Stimulated activated CD4-positive, alpha-beta T cell treated with anti-CD3 and anti-CD28 coated beads, Interleukin-4, amount 100 ng/mL, for 48 hours (primary cell): ENCODE results near the gene MSMB.
"Not testable (repeated sequence)": the region's sequence is repeated elsewhere in the genome, so short reads cannot be mapped to it uniquely, and the experiment has no call there.

ENCODE experiments used
- DNase-seq, 2 donors: peaks; one replicate each; pipeline ENCODE4 v3.0.0-alpha.2; 2020; ENCODE audit warnings: low read depth in 2 of 2

MSMB gene

GRCh38 chr10:46046261-46046660 lies at the start of gene MSMB:
Gene MSMB (minus strand): TSS chr10:46046269. CDS start chr10:46046237, 32 bp downstream.
- DNase-seq = no peak

GRCh38 chr10:46094931-46095750 lies 49.1 kb upstream of the MSMB start:
- DNase-seq = no peak

- no peak for DNase-seq
Measured at GRCh38 chr10:46094197-46094500, 48.1 kb upstream of the MSMB start.

- DNase-seq = not testable (repeated sequence)
Measured at GRCh38 chr10:46093316-46094196, 47.5 kb upstream of the MSMB start.

GRCh38 chr10:46092524-46093081 lies 46.5 kb upstream of the MSMB start:
- DNase-seq = no peak

- no peak for DNase-seq
Measured at GRCh38 chr10:46091828-46092523, 45.9 kb upstream of the MSMB start.

GRCh38 chr10:46091080-46091827 lies 45.2 kb upstream of the MSMB start:
- no peak for DNase-seq

- no peak for DNase-seq
Measured at GRCh38 chr10:46090258-46090812, 44.3 kb upstream of the MSMB start.

- not testable (repeated sequence) for DNase-seq
Measured at GRCh38 chr10:46087381-46087780, 41.3 kb upstream of the MSMB start.

GRCh38 chr10:46084321-46085165 lies 38.5 kb upstream of the MSMB start:
- DNase-seq = no peak

- no peak for DNase-seq
Measured at GRCh38 chr10:46080886-46081285, 34.8 kb upstream of the MSMB start.

GRCh38 chr10:46079831-46080585 lies 33.9 kb upstream of the MSMB start:
- no peak for DNase-seq

GRCh38 chr10:46077731-46078413 lies 31.8 kb upstream of the MSMB start:
- DNase-seq = no peak

GRCh38 chr10:46077141-46077554 lies 31.1 kb upstream of the MSMB start:
- DNase-seq = no peak

GRCh38 chr10:46075869-46076268 lies 29.8 kb upstream of the MSMB start:
- no peak for DNase-seq

- no peak for DNase-seq
Measured at GRCh38 chr10:46074196-46074946, 28.3 kb upstream of the MSMB start.

GRCh38 chr10:46073564-46073963 lies 27.5 kb upstream of the MSMB start:
- DNase-seq = no peak

GRCh38 chr10:46070749-46071148 lies 24.7 kb upstream of the MSMB start:
- DNase-seq = no peak
